HepG2 (cell line): Measurements from ENCODE around the gene RASL10A. TPM values are rescaled to one million over a fixed set of nuclear protein-coding genes. Genes with fewer than 3 reads are reported as not detected.

Source experiments
- ATAC-seq: fragments of 200-7000 bp; cut with Tn5 transposase; 3 replicates; pipeline ENCODE4 v1.9.1; 2020; ENCODE audit warnings: mild to moderate bottlenecking, moderate library complexity
- BruUV-seq: library from RNA; stranded (reverse); fragments of 400-500 nt; replicated peaks from 2 replicates; lab custom pipeline; 2021; lab: Mats Ljungman, UMichigan
- CTCF ChIA-PET: fragments of 300-600 bp; formaldehyde crosslinking; extraction: SDS; loops from one replicate; lab custom pipeline; 2021; ENCODE audit warnings: low total read pairs, inconsistent platforms, low intra/inter-chr PET ratio; lab: Yijun Ruan, JAX
- POLR2A ChIA-PET: fragments of 350-600 bp; sonication (Branson Sonifier 250); formaldehyde crosslinking; loops from one replicate; lab custom pipeline; 2020; ENCODE audit warnings: antibody characterized with exemption, inconsistent platforms; lab: Yijun Ruan, JAX
- DNase-seq: peaks from one replicate; pipeline ENCODE4 v3.0.0-alpha.2; 2015; ENCODE audit warnings: low spot score
- FAIRE-seq: peaks from 3 replicates; lab custom pipeline; 2011; peaks lifted over from hg19 to GRCh38; lab: Jason Lieb, UNC
- H2AFZ ChIP-seq: one replicate; pipeline ENCODE4 v1.6.1; 2011; ENCODE audit warnings: low read length, inconsistent platforms
- H3K27ac ChIP-seq: fragments of 300-600 bp; 3 replicates; pipeline ENCODE4 v1.8.0; 2011; ENCODE audit warnings: mixed run types, mild to moderate bottlenecking, mixed read lengths, low read length, inconsistent platforms; ENCODE audit not compliant: insufficient read depth; ENCODE audit errors: extremely low read length
- H3K27me3 ChIP-seq, 2 experiments: fragments of 200-600 bp in 1 of 2; 2 replicates in 1 of 2; 3 replicates in 1 of 2; pipeline versions ENCODE4 v1.6.0 to v1.8.0; 2011; ENCODE audit warnings: low read length in 2 of 2, mild to moderate bottlenecking in 2 of 2, moderate library complexity in 2 of 2, inconsistent platforms in 1 of 2; ENCODE audit not compliant: insufficient read depth in 2 of 2, control insufficient read depth in 1 of 2
- H3K36me3 ChIP-seq, 2 experiments: fragments of 200-600 bp in 1 of 2; replicated peaks in 1 of 2; 2 replicates in 1 of 2; 3 replicates in 1 of 2; pipeline versions ENCODE4 v1.5.1 to v1.8.0; 2011; ENCODE audit warnings: low read length in 2 of 2, inconsistent platforms in 1 of 2; ENCODE audit not compliant: insufficient read depth in 2 of 2, control insufficient read depth in 1 of 2
- H3K4me1 ChIP-seq: 2 replicates; pipeline ENCODE4 v1.5.1; 2012; ENCODE audit warnings: low read length, inconsistent platforms; ENCODE audit not compliant: insufficient read depth
- H3K4me2 ChIP-seq: 2 replicates; pipeline ENCODE4 v1.6.0; 2011; ENCODE audit warnings: low read depth, low read length, inconsistent platforms
- H3K4me3 ChIP-seq, 3 experiments: fragments of 200-600 bp in 1 of 3; sonication (generic), shearing (Covaris generic) in 1 of 3; replicated peaks in 1 of 3; 2 replicates each; pipeline ENCODE4 v1.5.1; 2011 to 2016; ENCODE audit warnings: low read length in 3 of 3, inconsistent platforms in 2 of 3, low read depth in 2 of 3, mild to moderate bottlenecking in 2 of 3, control low read depth in 1 of 3, mixed read lengths in 1 of 3; ENCODE audit not compliant: insufficient read depth in 1 of 3
- H3K79me2 ChIP-seq: one replicate; pipeline ENCODE4 v1.6.1; 2011; ENCODE audit warnings: low read length, inconsistent platforms; ENCODE audit not compliant: insufficient read depth
- H3K9ac ChIP-seq: 2 replicates; pipeline ENCODE4 v1.6.0; 2011; ENCODE audit warnings: mild to moderate bottlenecking, low read depth, low read length, inconsistent platforms; ENCODE audit not compliant: insufficient read depth
- H3K9me3 ChIP-seq: 2 replicates; pipeline ENCODE4 v1.5.1; 2012; ENCODE audit warnings: mild to moderate bottlenecking, low read length
- H4K20me1 ChIP-seq: 2 replicates; pipeline ENCODE4 v1.6.0; 2011; ENCODE audit warnings: inconsistent platforms, mild to moderate bottlenecking, low read length, moderate library complexity; ENCODE audit not compliant: insufficient read depth
- ADNP ChIP-seq: sonication (generic); formaldehyde crosslinking; IDR thresholded peaks from 2 replicates; pipeline ENCODE4 v1.4.0; 2020; ENCODE audit warnings: missing genetic modification reagents
- CTCF ChIP-seq: sonication (generic); formaldehyde crosslinking; IDR thresholded peaks from 2 replicates; pipeline ENCODE4 v1.5.0; 2020; ENCODE audit warnings: mild to moderate bottlenecking, missing genetic modification reagents, moderate library complexity
- HOXA5 ChIP-seq: sonication (generic); formaldehyde crosslinking; IDR thresholded peaks from 2 replicates; pipeline ENCODE4 v1.4.0; 2020; ENCODE audit warnings: missing genetic modification reagents
- KDM1A ChIP-seq: IDR thresholded peaks from 2 replicates; pipeline ENCODE4 v1.6.1; 2016; ENCODE audit warnings: missing compliant biosample characterization
- MED1 ChIP-seq: sonication (generic); formaldehyde crosslinking; IDR thresholded peaks from 2 replicates; pipeline ENCODE4 v1.4.0; 2020; ENCODE audit warnings: missing genetic modification reagents
- NFE2L1 ChIP-seq: sonication (generic); formaldehyde crosslinking; IDR thresholded peaks from 2 replicates; pipeline ENCODE4 v1.4.0; 2020; ENCODE audit warnings: missing genetic modification reagents, mild to moderate bottlenecking, borderline replicate concordance
- PRMT3 ChIP-seq: sonication (generic); formaldehyde crosslinking; IDR thresholded peaks from 2 replicates; pipeline ENCODE4 v1.8.1; 2022; ENCODE audit warnings: low read depth, mild to moderate bottlenecking, moderate library complexity, missing genetic modification reagents, borderline replicate concordance
- REPIN1 ChIP-seq: sonication (generic); formaldehyde crosslinking; IDR thresholded peaks from 2 replicates; pipeline ENCODE4 v1.8.0; 2022; ENCODE audit warnings: missing genetic modification reagents, low read depth, mild to moderate bottlenecking, borderline replicate concordance
- SKI ChIP-seq: fragments of 450-650 bp; IDR thresholded peaks from one replicate; pipeline ENCODE4 v1.6.1; 2018; ENCODE audit warnings: mild to moderate bottlenecking; ENCODE audit not compliant: partially characterized antibody
- STAG1 ChIP-seq: sonication (generic); formaldehyde crosslinking; IDR thresholded peaks from 2 replicates; pipeline ENCODE4 v1.4.0; 2020; ENCODE audit warnings: missing genetic modification reagents
- ZFP91 ChIP-seq: sonication (generic); formaldehyde crosslinking; IDR thresholded peaks from 2 replicates; pipeline ENCODE4 v1.9.0; 2022; ENCODE audit warnings: missing genetic modification reagents, mild to moderate bottlenecking, borderline replicate concordance
- ZNF598 ChIP-seq: sonication (generic); formaldehyde crosslinking; IDR thresholded peaks from 2 replicates; pipeline ENCODE4 v1.5.1; 2020; ENCODE audit warnings: mild to moderate bottlenecking, missing genetic modification reagents, borderline replicate concordance
- ZNF674 ChIP-seq: sonication (generic); formaldehyde crosslinking; IDR thresholded peaks from 2 replicates; pipeline ENCODE4 v1.5.0; 2020; ENCODE audit warnings: low read depth, mild to moderate bottlenecking, missing genetic modification reagents
- ZNF83 ChIP-seq: sonication (generic); formaldehyde crosslinking; IDR thresholded peaks from 2 replicates; pipeline ENCODE4 v1.4.0; 2020; ENCODE audit warnings: missing genetic modification reagents, mild to moderate bottlenecking, borderline replicate concordance
- WGBS: methylation state at CpG from one replicate; pipeline ENCODE4 v1.1.6; 2017; ENCODE audit warnings: low lambda C conversion rate; 5-methylcytosine and 5-hydroxymethylcytosine counted together
- in situ Hi-C: cut with HindIII; loops from 2 replicates; pipeline ENCODE4 v1.10.0; 2017; ENCODE audit warnings: low pct_unique_long_range_greater_than_20kb; ENCODE audit not compliant: extremely low pct_ligation_motif_present
- intact Hi-C: fragments of 100-400 bp; cut with micrococcal nuclease; formaldehyde crosslinking; loops from one replicate; pipeline ENCODE4 v1.10.0; 2022; ENCODE audit not compliant: unreplicated experiment
- polyA plus RNA-seq, 8 experiments: library from polyadenylated mRNA; depleted of rRNA in 3 of 8; stranded (reverse) in 7 of 8; unstranded in 1 of 8; fragments of >200 nt; fragmentation: Illumina TruSeq in 4 of 8; extraction: Trizol in 4 of 8; gene quantifications; 2 replicates each; pipeline versions ENCODE4 v1.2.1 to v1.2.3, GENCODE V29; 2011 to 2016; ENCODE audit warnings: low read depth in 4 of 8, missing spikeins in 1 of 8, mixed read lengths in 1 of 8; ENCODE audit not compliant: insufficient read depth in 1 of 8
- total RNA-seq, 5 experiments: library from RNA; depleted of rRNA; stranded (reverse); fragments of >200 nt; fragmentation: Illumina TruSeq; extraction: Trizol; gene quantifications; 2 replicates each; pipeline ENCODE4 v1.2.3, GENCODE V29; 2016; ENCODE audit warnings: low read depth in 1 of 5
- TF ChIP-seq, protein P1 (sequence below): sonication (generic); formaldehyde crosslinking; IDR thresholded peaks from 2 replicates; pipeline ENCODE4 v1.4.0; 2020; ENCODE audit warnings: missing genetic modification reagents, mild to moderate bottlenecking, borderline replicate concordance

The RASL10A gene
- total and polyA plus RNA-seq, 2 of the 13 experiments (the other 11 are each of a cell fraction or from before 2014, with no cell fraction given) = 0.05 to 0.22 TPM

GRCh38 chr22:29302681-29303465, 12.6 kb downstream of the RASL10A start:
- CTCF ChIA-PET = no interaction called here
- H3K27ac ChIP-seq = no peak overlapping the region
- intact Hi-C loops = no loop called here
- TF ChIP-seq ZNF83 (no peak), ZNF598 (peak; percentile 42; the same call in 1 of the 2 replicates), KDM1A (CRISPR knock-in tag) (no peak), CTCF (peak; percentile 49), ZNF674 (no peak), MED1 (CRISPR knock-in tag) (no peak), PRMT3 (CRISPR knock-in tag) (no peak), HOXA5 (CRISPR knock-in tag) (no peak), ADNP (CRISPR knock-in tag) (no peak), ZFP91 (peak; percentile 44; the same call in 1 of the 2 replicates), NFE2L1 (CRISPR knock-in tag) (no peak), STAG1 (CRISPR knock-in tag) (0 out of 2 replicates have a peak, but pooled peaks have one; percentile 9), SKI (no peak), REPIN1 (CRISPR knock-in tag) (no peak)
- TF ChIP-seq, protein P1, sequence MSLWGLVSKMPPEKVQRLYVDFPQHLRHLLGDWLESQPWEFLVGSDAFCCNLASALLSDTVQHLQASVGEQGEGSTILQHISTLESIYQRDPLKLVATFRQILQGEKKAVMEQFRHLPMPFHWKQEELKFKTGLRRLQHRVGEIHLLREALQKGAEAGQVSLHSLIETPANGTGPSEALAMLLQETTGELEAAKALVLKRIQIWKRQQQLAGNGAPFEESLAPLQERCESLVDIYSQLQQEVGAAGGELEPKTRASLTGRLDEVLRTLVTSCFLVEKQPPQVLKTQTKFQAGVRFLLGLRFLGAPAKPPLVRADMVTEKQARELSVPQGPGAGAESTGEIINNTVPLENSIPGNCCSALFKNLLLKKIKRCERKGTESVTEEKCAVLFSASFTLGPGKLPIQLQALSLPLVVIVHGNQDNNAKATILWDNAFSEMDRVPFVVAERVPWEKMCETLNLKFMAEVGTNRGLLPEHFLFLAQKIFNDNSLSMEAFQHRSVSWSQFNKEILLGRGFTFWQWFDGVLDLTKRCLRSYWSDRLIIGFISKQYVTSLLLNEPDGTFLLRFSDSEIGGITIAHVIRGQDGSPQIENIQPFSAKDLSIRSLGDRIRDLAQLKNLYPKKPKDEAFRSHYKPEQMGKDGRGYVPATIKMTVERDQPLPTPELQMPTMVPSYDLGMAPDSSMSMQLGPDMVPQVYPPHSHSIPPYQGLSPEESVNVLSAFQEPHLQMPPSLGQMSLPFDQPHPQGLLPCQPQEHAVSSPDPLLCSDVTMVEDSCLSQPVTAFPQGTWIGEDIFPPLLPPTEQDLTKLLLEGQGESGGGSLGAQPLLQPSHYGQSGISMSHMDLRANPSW (CRISPR knock-in tag) = no peak

More at GRCh38 chr22:29302681-29303465, 12.6 kb downstream of the RASL10A start:
- Histone ChIP-seq H4K20me1 (0 out of 2 replicates have a peak, but pooled peaks cover 9% of the 10 kb centered on the region), H3K9me3 (no peaks in the 10 kb centered on the region), H3K9ac (no peak overlapping the region; the same call in 1 of the 2 replicates), H3K4me3 (no peak overlapping the region), H3K4me1 (peaks cover 35% of the 10 kb centered on the region), H3K36me3 (peaks cover 14 to 18% of the 10 kb centered on the region in 2 experiments), H3K4me2 (peak overlapping the region; percentile 37), H3K27me3 (no peaks in the 10 kb centered on the region), H2AFZ (no peak overlapping the region), H3K79me2 (no peaks in the 10 kb centered on the region)
- no TSS peak for BruUV-seq
- FAIRE-seq (no peak), ATAC-seq (peak; percentile 49), DNase-seq (no peak)
- WGBS = 35% methylated on average over 4 of the region's 13 CpGs
- POLR2A ChIA-PET = interaction anchor here (0.6 kb wide), 1 partner anchor 32 kb away, joined by 3 read pairs; no protein-coding TSS in a partner anchor
- in situ Hi-C loops = no loop called here
